H9 (cell line): ENCODE measurements around the gene ANKRD30A. TPM values are rescaled to one million over a fixed set of nuclear protein-coding genes. Genes with fewer than 3 reads are reported as not detected.

Source experiments
- DNase-seq: peaks from one replicate; pipeline ENCODE4 v3.0.0-alpha.2; 2017
- H2AFZ ChIP-seq: one replicate; pipeline ENCODE4 v1.6.1; 2013; ENCODE audit warnings: mild to moderate bottlenecking, low read length, control low read depth, moderate library complexity
- H2AK5ac ChIP-seq: 2 replicates; pipeline ENCODE4 v1.6.1; 2013; ENCODE audit warnings: low read length, control low read depth, mixed read lengths; ENCODE audit not compliant: insufficient read length
- H2BK120ac ChIP-seq: one replicate; pipeline ENCODE4 v1.6.1; 2013; ENCODE audit warnings: low read depth, mild to moderate bottlenecking, low read length, control low read depth, inconsistent platforms; ENCODE audit not compliant: poor library complexity, severe bottlenecking
- H2BK12ac ChIP-seq: 2 replicates; pipeline ENCODE4 v1.6.1; 2013; ENCODE audit warnings: low read length, control low read depth, mixed read lengths, low read depth; ENCODE audit not compliant: insufficient read length
- H2BK15ac ChIP-seq: 2 replicates; pipeline ENCODE4 v1.6.1; 2013; ENCODE audit warnings: low read depth, low read length, control low read depth
- H2BK20ac ChIP-seq: one replicate; pipeline ENCODE4 v1.6.1; 2013; ENCODE audit warnings: low read depth, mild to moderate bottlenecking, low read length, control low read depth, inconsistent platforms; ENCODE audit not compliant: poor library complexity, severe bottlenecking
- H2BK5ac ChIP-seq: 2 replicates; pipeline ENCODE4 v1.6.1; 2013; ENCODE audit warnings: low read length, control low read depth, mixed read lengths; ENCODE audit not compliant: insufficient read length
- H3K14ac ChIP-seq: 2 replicates; pipeline ENCODE4 v1.6.1; 2013; ENCODE audit warnings: low read length, control low read depth; ENCODE audit not compliant: insufficient read depth
- H3K18ac ChIP-seq: 2 replicates; pipeline ENCODE4 v1.6.1; 2013; ENCODE audit warnings: low read depth, mild to moderate bottlenecking, mixed read lengths, low read length, control low read depth; ENCODE audit not compliant: insufficient read length
- H3K23ac ChIP-seq: 2 replicates; pipeline ENCODE4 v1.6.1; 2013; ENCODE audit warnings: low read length, control low read depth, mixed read lengths, low read depth; ENCODE audit not compliant: insufficient read length
- H3K23me2 ChIP-seq: 2 replicates; pipeline ENCODE4 v1.6.1; 2013; ENCODE audit warnings: low read depth, mild to moderate bottlenecking, mixed read lengths, low read length, control low read depth; ENCODE audit not compliant: insufficient read length, poor library complexity, severe bottlenecking
- H3K27ac ChIP-seq: 2 replicates; pipeline ENCODE4 v1.5.1; 2013; ENCODE audit warnings: low read length, control low read depth, mixed read lengths, low read depth; ENCODE audit not compliant: insufficient read length
- H3K27me3 ChIP-seq: 2 replicates; pipeline ENCODE4 v1.6.1; 2013; ENCODE audit warnings: low read length, control low read depth, inconsistent platforms; ENCODE audit not compliant: insufficient read depth
- H3K4ac ChIP-seq: 2 replicates; pipeline ENCODE4 v1.6.1; 2013; ENCODE audit warnings: low read depth, mild to moderate bottlenecking, control low read depth, inconsistent platforms, low read length, moderate library complexity
- H3K4me1 ChIP-seq: 2 replicates; pipeline ENCODE4 v1.6.1; 2013; ENCODE audit warnings: low read length, control low read depth, inconsistent platforms; ENCODE audit not compliant: insufficient read depth
- H3K4me2 ChIP-seq: 2 replicates; pipeline ENCODE4 v1.6.1; 2013; ENCODE audit warnings: low read length, control low read depth, mixed read lengths; ENCODE audit not compliant: insufficient read length, insufficient read depth
- H3K56ac ChIP-seq: 2 replicates; pipeline ENCODE4 v1.6.1; 2013; ENCODE audit warnings: low read depth, mild to moderate bottlenecking, mixed read lengths, low read length, control low read depth; ENCODE audit not compliant: insufficient read length
- H3K79me1 ChIP-seq: 2 replicates; pipeline ENCODE4 v1.6.1; 2013; ENCODE audit warnings: low read depth, mild to moderate bottlenecking, moderate library complexity, low read length, control low read depth, inconsistent platforms; ENCODE audit not compliant: insufficient read depth, poor library complexity, severe bottlenecking
- H3K79me2 ChIP-seq: 2 replicates; pipeline ENCODE4 v1.6.1; 2013; ENCODE audit warnings: low read length, control low read depth, inconsistent platforms; ENCODE audit not compliant: insufficient read depth
- H3K9ac ChIP-seq: 2 replicates; pipeline ENCODE4 v1.6.1; 2013; ENCODE audit warnings: low read length, control low read depth, mixed read lengths; ENCODE audit not compliant: insufficient read length; ENCODE audit errors: extremely low read depth
- H3K9me3 ChIP-seq: one replicate; pipeline ENCODE4 v1.6.1; 2013; ENCODE audit warnings: low read depth, low read length, inconsistent platforms; ENCODE audit not compliant: control insufficient read depth
- H3T11ph ChIP-seq: one replicate; pipeline ENCODE4 v1.6.1; 2013; ENCODE audit warnings: mild to moderate bottlenecking, low read length, control low read depth, inconsistent platforms
- H4K20me1 ChIP-seq: one replicate; pipeline ENCODE4 v1.6.1; 2013; ENCODE audit not compliant: control insufficient read depth, insufficient read length, insufficient read depth
- H4K5ac ChIP-seq: 2 replicates; pipeline ENCODE4 v1.6.1; 2013; ENCODE audit warnings: low read depth, mild to moderate bottlenecking, mixed read lengths, low read length, control low read depth; ENCODE audit not compliant: insufficient read length
- H4K8ac ChIP-seq: replicated peaks from 2 replicates; pipeline ENCODE4 v1.6.1; 2013; ENCODE audit warnings: low read length, control low read depth, mixed read lengths, low read depth; ENCODE audit not compliant: insufficient read length
- H4K91ac ChIP-seq: 2 replicates; pipeline ENCODE4 v1.6.1; 2013; ENCODE audit warnings: low read depth, mild to moderate bottlenecking, moderate library complexity, mixed read lengths, low read length, control low read depth; ENCODE audit not compliant: insufficient read length
- H3K27ac Mint-ChIP-seq, 3 experiments: 2 replicates in 2 of 3; 3 replicates in 1 of 3; pipeline ENCODE4 v1.8.0; 2020 to 2021; ENCODE audit warnings: mixed read lengths in 3 of 3, mild to moderate bottlenecking in 1 of 3, moderate library complexity in 1 of 3
- H3K27me3 Mint-ChIP-seq: 2 replicates; pipeline ENCODE4 v1.8.0; 2021; ENCODE audit warnings: low read depth, mild to moderate bottlenecking, moderate library complexity, mixed read lengths
- H3K36me3 Mint-ChIP-seq, 3 experiments: 2 replicates in 2 of 3; 3 replicates in 1 of 3; pipeline ENCODE4 v1.8.0; 2020 to 2021; ENCODE audit warnings: low read depth in 3 of 3, mixed read lengths in 3 of 3; ENCODE audit not compliant: insufficient read depth in 1 of 3
- H3K4me1 Mint-ChIP-seq, 2 experiments: 2 replicates each; pipeline ENCODE4 v1.8.0; 2020; ENCODE audit warnings: mixed read lengths in 2 of 2
- H3K4me3 Mint-ChIP-seq, 2 experiments: 2 replicates in 1 of 2; 3 replicates in 1 of 2; pipeline ENCODE4 v1.8.0; 2020 to 2021; ENCODE audit warnings: mild to moderate bottlenecking in 2 of 2, mixed read lengths in 2 of 2, moderate library complexity in 1 of 2
- H3K9me3 Mint-ChIP-seq, 2 experiments: 2 replicates in 1 of 2; 3 replicates in 1 of 2; pipeline ENCODE4 v1.8.0; 2020; ENCODE audit warnings: mild to moderate bottlenecking in 2 of 2, mixed read lengths in 2 of 2, moderate library complexity in 1 of 2
- whole genome bisulfite sequencing: extraction: QIAGEN DNeasy Blood & Tissue Kit; methylation state at CpG from one replicate; pipeline ENCODE4 v1.1.7; 2013; ENCODE audit warnings: missing lambda C conversion rate, low lambda C conversion rate, mixed read lengths; ENCODE audit not compliant: insufficient read length; ENCODE audit errors: extremely low coverage; 5-methylcytosine and 5-hydroxymethylcytosine counted together
- total RNA-seq: library from RNA; stranded (reverse); gene quantifications from 2 replicates; pipeline ENCODE4 v1.2.1, GENCODE V29; 2021
- TF ChIP-seq, protein P1 (sequence below): fragments of 200-600 bp; sonication (generic); conservative IDR thresholded peaks from 3 replicates; pipeline ENCODE4 v1.8.0; 2021; ENCODE audit warnings: antibody characterized with exemption, mild to moderate bottlenecking

ANKRD30A gene
- total RNA-seq, 1 experiment from 2014 or later: not detected

DNA sequence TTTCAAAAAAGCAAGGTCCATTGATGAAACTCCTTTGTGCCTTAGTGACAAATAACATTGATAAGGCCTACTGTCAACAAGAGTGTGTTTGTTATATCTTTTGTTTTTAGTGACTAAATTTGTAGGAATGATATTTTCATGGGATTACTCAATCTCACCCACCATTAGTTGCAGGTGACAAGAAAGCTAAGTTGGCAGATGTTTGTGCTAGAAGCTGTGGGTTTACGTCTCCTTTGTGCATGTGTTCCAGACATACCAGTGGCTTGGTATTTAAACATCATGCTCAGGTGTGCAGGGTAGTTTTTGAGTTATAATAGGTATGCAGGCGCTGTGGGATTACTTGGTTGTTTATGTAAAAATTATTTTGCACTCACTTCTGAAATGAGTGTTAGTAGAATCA, 178.6 kb downstream of the ANKRD30A start:
- TF ChIP-seq, protein P1, sequence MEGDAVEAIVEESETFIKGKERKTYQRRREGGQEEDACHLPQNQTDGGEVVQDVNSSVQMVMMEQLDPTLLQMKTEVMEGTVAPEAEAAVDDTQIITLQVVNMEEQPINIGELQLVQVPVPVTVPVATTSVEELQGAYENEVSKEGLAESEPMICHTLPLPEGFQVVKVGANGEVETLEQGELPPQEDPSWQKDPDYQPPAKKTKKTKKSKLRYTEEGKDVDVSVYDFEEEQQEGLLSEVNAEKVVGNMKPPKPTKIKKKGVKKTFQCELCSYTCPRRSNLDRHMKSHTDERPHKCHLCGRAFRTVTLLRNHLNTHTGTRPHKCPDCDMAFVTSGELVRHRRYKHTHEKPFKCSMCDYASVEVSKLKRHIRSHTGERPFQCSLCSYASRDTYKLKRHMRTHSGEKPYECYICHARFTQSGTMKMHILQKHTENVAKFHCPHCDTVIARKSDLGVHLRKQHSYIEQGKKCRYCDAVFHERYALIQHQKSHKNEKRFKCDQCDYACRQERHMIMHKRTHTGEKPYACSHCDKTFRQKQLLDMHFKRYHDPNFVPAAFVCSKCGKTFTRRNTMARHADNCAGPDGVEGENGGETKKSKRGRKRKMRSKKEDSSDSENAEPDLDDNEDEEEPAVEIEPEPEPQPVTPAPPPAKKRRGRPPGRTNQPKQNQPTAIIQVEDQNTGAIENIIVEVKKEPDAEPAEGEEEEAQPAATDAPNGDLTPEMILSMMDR: no peak
- Histone ChIP-seq H3K4me1 (no peaks in the 10 kb centered on the region), H3K4ac (no peak overlapping the region), H4K91ac (no peak overlapping the region), H2BK15ac (no peak overlapping the region), H4K5ac (no peak overlapping the region), H3K27ac (no peak overlapping the region), H4K20me1 (no peaks in the 10 kb centered on the region), H3K14ac (no peak overlapping the region), H3K79me1 (no peaks in the 10 kb centered on the region), H3K23ac (no peak overlapping the region), H3T11ph (no peak overlapping the region), H2BK5ac (no peak overlapping the region), H3K79me2 (no peaks in the 10 kb centered on the region), H3K4me2 (no peak overlapping the region), H2AK5ac (no peak overlapping the region), H3K27me3 (no peaks in the 10 kb centered on the region), H3K23me2 (no peaks in the 10 kb centered on the region), H2BK20ac (no peak overlapping the region), H3K9ac (no peak overlapping the region), H2BK12ac (no peak overlapping the region), H3K56ac (no peak overlapping the region), H2AFZ (no peak overlapping the region), H4K8ac (no peak overlapping the region), H2BK120ac (no peak overlapping the region), H3K18ac (no peak overlapping the region), H3K9me3 (peaks cover 84% of the 10 kb centered on the region)
- no peak for DNase-seq
- Mint-ChIP-seq H3K36me3 (peaks cover 5 to 26% (median 14%) of the 10 kb centered on the region in 3 experiments; a peak in 6 of 7 replicates), H3K4me3 (no peak overlapping the region), H3K27me3 (no peaks in the 10 kb centered on the region; the same call in 1 of the 2 replicates), H3K4me1 (no peaks in the 10 kb centered on the region), H3K27ac (no peak overlapping the region), H3K9me3 (peaks cover 96% of the 10 kb centered on the region in 2 experiments)
- no CpG with 5 or more reads among the region's 2 CpGs for WGBS
